Hair follicle dermal papilla cell (primary cell): Measurements from ENCODE around the gene FAM118B. TPM values are rescaled to one million over a fixed set of nuclear protein-coding genes. Genes with fewer than 3 reads are reported as not detected.

Experiments
- small RNA-seq: library from RNA; depleted of rRNA; stranded (forward); fragments of <200 nt; gene quantifications from one replicate; pipeline ENCODE3, GENCODE V24; 2012
- total RNA-seq: library from RNA; depleted of rRNA; stranded (reverse); fragments of >200 nt; gene quantifications from 2 replicates; pipeline ENCODE4 v1.2.3, GENCODE V29; 2012

Gene FAM118B
- 28.6 and 32.2 TPM in 2 replicates for total RNA-seq

DNA sequence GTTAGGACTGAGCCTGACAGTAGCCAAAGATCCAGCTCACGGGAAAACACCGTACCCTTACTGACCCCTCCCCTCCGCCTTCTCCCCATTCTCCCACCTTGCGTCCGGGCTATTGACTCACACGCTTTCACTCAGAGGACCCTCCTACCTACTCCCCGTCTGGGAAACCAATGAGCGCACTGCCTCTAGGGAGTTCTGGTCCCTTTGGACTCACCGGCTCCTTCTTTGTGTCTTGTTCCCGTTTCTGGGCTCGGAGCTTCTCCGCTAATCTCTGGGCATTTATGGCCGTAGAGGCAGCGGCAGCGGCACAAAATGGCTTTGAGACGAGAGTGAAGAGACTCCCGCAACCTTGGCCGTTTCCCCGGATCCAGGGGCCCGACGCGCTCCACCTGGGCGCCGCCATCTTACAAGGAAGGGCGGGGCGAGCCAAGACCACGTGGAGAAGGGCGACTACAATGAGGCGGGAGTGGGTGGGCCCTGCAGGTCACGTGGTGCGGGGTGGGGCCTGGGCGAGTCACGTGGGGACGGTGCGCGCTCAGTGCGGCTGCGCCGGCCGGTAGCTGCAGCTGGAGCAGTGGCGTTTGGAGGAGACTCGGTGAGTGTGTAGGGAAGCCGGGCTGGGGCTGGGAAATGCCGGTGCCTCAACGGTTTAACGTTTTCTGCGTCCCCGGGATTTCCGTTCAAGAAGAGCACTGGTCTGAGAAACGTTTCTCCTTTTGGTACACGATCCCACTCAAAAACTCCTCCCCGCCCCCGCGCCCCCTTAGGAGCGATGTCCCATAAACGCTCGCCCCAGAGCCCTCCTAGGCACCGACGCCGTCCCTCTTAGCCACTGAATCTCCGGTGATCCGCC is at the start of gene FAM118B, which contains the start of gene RPUSD4:
TSS of gene FAM118B (plus strand) at position 547 of the 853 bp plus-strand sequence. CDS start 23,220 bp downstream, outside the sequence.
TSS of gene RPUSD4 (minus strand) at position 415 of the 853 bp plus-strand sequence. CDS start at position 403, 12 bp downstream.

DNA sequence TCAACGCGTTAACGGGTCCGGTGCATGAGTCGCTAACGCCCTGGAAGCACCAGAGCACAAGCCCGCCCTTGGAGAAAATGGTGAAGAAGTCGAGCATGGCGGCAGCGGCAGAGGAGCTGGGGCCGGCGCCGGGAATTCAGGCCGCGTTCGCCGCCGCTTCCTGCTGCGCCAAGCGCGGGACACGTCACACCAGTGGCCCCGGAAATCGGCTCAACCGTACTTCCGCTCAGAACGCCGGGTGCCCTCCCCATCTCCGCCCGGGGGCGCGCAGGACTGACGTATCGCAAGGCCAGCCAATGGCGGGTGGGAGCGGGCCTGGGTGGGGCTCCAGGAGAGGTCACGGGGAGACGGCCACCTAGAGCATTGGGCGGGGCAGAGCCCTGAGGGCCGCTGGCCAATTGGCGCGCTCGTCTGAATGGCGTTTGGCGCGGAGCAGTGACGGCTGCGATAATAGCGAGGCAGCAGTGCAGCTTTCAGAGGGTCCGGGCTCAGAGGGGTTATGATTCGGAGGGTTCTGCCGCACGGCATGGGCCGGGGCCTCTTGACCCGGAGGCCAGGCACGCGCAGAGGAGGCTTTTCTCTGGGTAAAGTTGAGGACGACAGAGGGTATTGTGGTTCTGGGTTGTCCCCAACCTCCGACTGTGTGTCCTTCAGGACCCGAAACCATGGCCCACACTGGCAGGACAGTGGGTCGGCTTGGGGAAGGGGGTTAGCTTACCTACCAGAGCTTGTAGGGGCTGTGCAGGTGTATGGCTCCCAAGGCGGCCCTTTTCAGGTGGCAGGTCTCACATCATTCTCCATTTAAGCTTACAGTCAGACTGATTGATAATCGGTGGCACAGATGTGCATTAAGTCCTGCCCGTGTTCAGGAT is 57.4 kb downstream of the FAM118B start, which contains the start of the genes FOXRED1 and SRPRA:
TSS of gene FOXRED1 (plus strand) at position 447 of the 872 bp plus-strand sequence. CDS start at position 500, 53 bp downstream.
TSS of gene SRPRA (minus strand) at position 188 of the 872 bp plus-strand sequence. CDS start at position 97, 91 bp downstream.

DNA sequence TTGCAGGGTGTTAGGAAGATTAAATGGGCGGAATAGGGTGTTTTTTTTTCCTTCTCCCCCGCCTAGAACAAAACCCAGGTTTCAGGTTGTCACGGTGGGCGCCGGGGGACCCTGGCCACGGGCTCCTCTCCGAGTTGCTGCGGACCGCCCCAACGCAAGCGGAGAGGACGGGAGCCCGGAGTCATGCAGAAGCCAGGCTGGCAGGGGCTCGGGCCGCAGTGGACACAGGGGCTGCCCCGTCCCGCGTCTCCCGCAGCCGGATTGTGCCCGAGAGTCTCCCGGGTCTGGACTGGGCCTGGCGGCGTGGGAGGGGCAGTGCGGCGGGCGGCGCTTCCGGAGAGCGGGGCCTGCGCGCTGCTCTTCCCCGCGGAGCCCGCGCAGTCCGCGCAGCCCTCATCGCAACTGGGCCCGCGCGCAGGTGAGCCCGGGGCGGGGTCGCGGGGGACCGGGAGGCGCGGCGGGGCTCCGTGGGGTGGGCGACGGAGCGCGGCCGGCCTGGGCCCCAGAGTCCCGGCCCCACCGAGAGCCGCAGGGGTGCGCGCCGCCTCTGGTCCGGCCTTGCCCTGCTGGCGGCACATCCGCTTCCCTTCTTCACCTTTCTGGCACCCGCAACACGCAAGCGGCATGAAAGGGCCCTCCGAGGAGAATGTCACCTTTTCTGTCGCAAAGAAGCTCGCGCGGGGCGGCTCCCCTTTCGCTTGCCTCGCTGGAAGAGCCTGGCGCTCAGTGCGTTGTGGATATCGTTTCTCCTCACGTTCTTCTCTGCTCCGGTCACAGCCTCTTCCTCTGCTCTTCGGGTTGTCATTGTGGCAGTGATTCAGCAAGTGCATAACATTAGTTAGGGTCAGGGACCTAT is 71.4 kb downstream of the FAM118B start, which contains the start of gene TIRAP:
TSS of gene TIRAP (plus strand) at position 358 of the 856 bp plus-strand sequence. CDS start 7,802 bp downstream, outside the sequence.

DNA sequence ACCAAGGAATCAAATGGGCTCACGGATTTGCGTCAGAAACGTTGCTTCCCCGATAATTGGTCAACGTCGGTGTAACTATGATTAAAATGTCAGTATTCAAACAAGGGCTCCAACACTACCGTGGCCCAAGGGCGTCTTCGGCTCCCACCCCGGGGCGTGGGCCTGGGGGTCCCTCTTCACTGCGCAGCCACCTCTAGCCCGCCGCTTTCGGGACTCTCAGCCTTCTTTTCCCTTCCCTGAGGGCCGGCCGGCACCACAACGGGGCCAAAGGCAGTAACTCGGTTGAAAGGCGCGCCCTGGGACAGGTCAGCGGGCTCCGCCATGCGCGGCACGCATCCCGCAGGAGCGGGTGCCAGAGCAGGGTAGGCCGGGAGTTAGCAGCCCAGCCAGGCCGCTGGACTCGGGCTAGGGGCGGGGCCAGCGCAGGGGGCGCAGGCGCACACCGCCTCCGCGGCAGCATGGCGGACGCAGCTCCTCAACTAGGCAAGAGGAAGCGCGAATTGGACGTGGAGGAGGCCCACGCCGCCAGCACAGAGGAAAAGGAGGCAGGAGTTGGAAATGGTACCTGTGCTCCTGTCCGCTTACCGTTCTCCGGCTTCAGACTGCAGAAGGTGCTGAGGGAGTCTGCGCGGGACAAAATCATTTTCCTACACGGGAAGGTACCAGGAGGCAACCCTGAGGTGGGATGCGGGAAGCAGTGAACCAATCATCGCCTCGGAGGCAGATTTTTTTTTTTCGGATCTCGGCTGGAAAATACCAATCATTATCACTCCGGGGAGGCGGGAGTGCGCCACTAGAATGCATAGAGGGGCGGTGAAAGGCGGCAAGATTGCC is 92.3 kb downstream of the FAM118B start, which contains the start of gene DCPS:
TSS of gene DCPS (plus strand) at position 438 of the 834 bp plus-strand sequence. CDS start at position 459, 21 bp downstream.

Small RNAs within 50 kb of the gene (small RNA-seq; reads per million reads assigned to genes)
- gene AP001893.2 (not detected), gene RN7SL351P (not detected), gene RNU4-86P (not detected)

Other genes starting within 250 kb of the FAM118B start
- 368 and 408 TPM in 2 replicates for gene CDON, start 148.9 kb upstream of the FAM118B start, total RNA-seq
- gene RPUSD4, start 132 bp upstream of the FAM118B start, total RNA-seq = 29.1 and 29.5 TPM in 2 replicates
- 107 and 118 TPM in 2 replicates for gene SRPRA, start 57.1 kb downstream of the FAM118B start, total RNA-seq
- 11.0 and 13.8 TPM in 2 replicates for gene FOXRED1, start 57.4 kb downstream of the FAM118B start, total RNA-seq
- 5.8 and 9.2 TPM in 2 replicates for gene TIRAP, start 71.3 kb downstream of the FAM118B start, total RNA-seq
- gene DCPS, start 92.3 kb downstream of the FAM118B start, total RNA-seq = 11.7 and 15.7 TPM in 2 replicates
- gene ST3GAL4, start 143.9 kb downstream of the FAM118B start, total RNA-seq = 46.9 and 51.1 TPM in 2 replicates